Keratinocyte (primary cell): Measurements from ENCODE around the gene PPARA. TPM values are rescaled to one million over a fixed set of nuclear protein-coding genes. Genes with fewer than 3 reads are reported as not detected.

Source experiments
- DNase-seq: peaks from one replicate; pipeline ENCODE4 v3.0.0-alpha.2; 2011; ENCODE audit warnings: low read depth, missing footprints, low spot score
- FAIRE-seq: peaks from 2 replicates; lab custom pipeline; 2011; peaks lifted over from hg19 to GRCh38; lab: Jason Lieb, UNC
- H2AFZ ChIP-seq: 2 replicates; pipeline ENCODE4 v1.6.0; 2012; ENCODE audit warnings: low read length, control low read depth, inconsistent platforms; ENCODE audit not compliant: control insufficient read depth
- H3K27ac ChIP-seq: 2 replicates; pipeline ENCODE4 v1.5.1; 2011; ENCODE audit warnings: low read length; ENCODE audit not compliant: control insufficient read depth, insufficient read depth
- H3K27me3 ChIP-seq: 3 replicates; pipeline ENCODE4 v1.6.0; 2011; ENCODE audit warnings: low read length; ENCODE audit not compliant: control insufficient read depth, insufficient read depth; ENCODE audit errors: extremely low read depth
- H3K36me3 ChIP-seq, 2 experiments: 2 replicates in 1 of 2; 3 replicates in 1 of 2; pipeline ENCODE4 v1.5.1; 2011; ENCODE audit warnings: low read length in 2 of 2, mild to moderate bottlenecking in 1 of 2; ENCODE audit not compliant: control insufficient read depth in 2 of 2, insufficient read depth in 2 of 2; ENCODE audit errors: extremely low read depth in 1 of 2
- H3K4me1 ChIP-seq: 3 replicates; pipeline ENCODE4 v1.5.1; 2011; ENCODE audit warnings: low read length; ENCODE audit not compliant: control insufficient read depth, insufficient read depth; ENCODE audit errors: extremely low read depth
- H3K4me2 ChIP-seq: 3 replicates; pipeline ENCODE4 v1.6.0; 2011; ENCODE audit warnings: low read depth, low read length; ENCODE audit not compliant: control insufficient read depth, insufficient read depth; ENCODE audit errors: extremely low read depth
- H3K4me3 ChIP-seq, 3 experiments: fragments of 200-600 bp in 1 of 3; sonication (generic) in 1 of 3; 2 replicates in 2 of 3; 3 replicates in 1 of 3; pipeline ENCODE4 v1.5.1; 2011 to 2016; ENCODE audit warnings: low read length in 3 of 3, mild to moderate bottlenecking in 3 of 3, control low read depth in 2 of 3, inconsistent platforms in 1 of 3, low read depth in 1 of 3, mixed read lengths in 1 of 3, mixed run types in 1 of 3, moderate library complexity in 1 of 3; ENCODE audit not compliant: control insufficient read depth in 2 of 3, insufficient read depth in 2 of 3; ENCODE audit errors: extremely low read depth in 1 of 3
- H3K79me2 ChIP-seq: 2 replicates; pipeline ENCODE4 v1.6.0; 2012; ENCODE audit warnings: low read length; ENCODE audit not compliant: control insufficient read depth, insufficient read depth
- H3K9ac ChIP-seq: 3 replicates; pipeline ENCODE4 v1.6.0; 2011; ENCODE audit warnings: low read length; ENCODE audit not compliant: control insufficient read depth, insufficient read depth; ENCODE audit errors: extremely low read depth
- H3K9me1 ChIP-seq: 3 replicates; pipeline ENCODE4 v1.6.0; 2011; ENCODE audit warnings: low read length; ENCODE audit not compliant: control insufficient read depth, insufficient read depth; ENCODE audit errors: extremely low read depth
- H3K9me3 ChIP-seq: 2 replicates; pipeline ENCODE4 v1.5.1; 2012; ENCODE audit warnings: low read depth, low read length; ENCODE audit not compliant: control insufficient read depth
- H4K20me1 ChIP-seq: 3 replicates; pipeline ENCODE4 v1.6.0; 2011; ENCODE audit warnings: low read length; ENCODE audit not compliant: control insufficient read depth, insufficient read depth; ENCODE audit errors: extremely low read depth
- CTCF ChIP-seq, 3 experiments: IDR thresholded peaks in 1 of 3; conservative IDR thresholded peaks in 1 of 3; optimal IDR thresholded peaks in 1 of 3; 2 replicates in 2 of 3; 3 replicates in 1 of 3; pipeline versions ENCODE3 to v1.5.1; 2011; ENCODE audit warnings: low read length in 3 of 3, mild to moderate bottlenecking in 3 of 3, moderate library complexity in 2 of 3, control low read depth in 1 of 3, inconsistent platforms in 1 of 3; ENCODE audit not compliant: insufficient read depth in 2 of 3; ENCODE audit errors: extremely low read depth in 1 of 3
- EZH2 ChIP-seq: IDR thresholded peaks from one replicate; pipeline ENCODE4 v1.6.1; 2012; ENCODE audit warnings: inconsistent platforms, mild to moderate bottlenecking, low read length, moderate library complexity
- dilution Hi-C: fragments of 300-500 bp; cut with MboI; formaldehyde crosslinking; loops from one replicate; pipeline ENCODE4 v1.7.0; 2020; ENCODE audit warnings: low sequenced_read_pairs; ENCODE audit not compliant: extremely low pct_ligation_motif_present
- polyA plus RNA-seq, 5 experiments: library from polyadenylated mRNA; depleted of rRNA in 3 of 5; stranded (reverse) in 3 of 5; stranded (forward) in 1 of 5; unstranded in 1 of 5; fragments of >200 nt; gene quantifications; 1 replicate in 1 of 5; 2 replicates in 3 of 5; 3 replicates in 1 of 5; pipeline versions ENCODE4 v1.2.1 to v1.2.3, GENCODE V29; 2011 to 2012; ENCODE audit warnings: missing spikeins in 2 of 5, low read depth in 1 of 5, low replicate concordance in 1 of 5

Gene PPARA
- polyA plus RNA-seq, 1 donor (not counting 4 experiments of a cell fraction or from before 2014, with no cell fraction given) = 4.9 TPM

DNA sequence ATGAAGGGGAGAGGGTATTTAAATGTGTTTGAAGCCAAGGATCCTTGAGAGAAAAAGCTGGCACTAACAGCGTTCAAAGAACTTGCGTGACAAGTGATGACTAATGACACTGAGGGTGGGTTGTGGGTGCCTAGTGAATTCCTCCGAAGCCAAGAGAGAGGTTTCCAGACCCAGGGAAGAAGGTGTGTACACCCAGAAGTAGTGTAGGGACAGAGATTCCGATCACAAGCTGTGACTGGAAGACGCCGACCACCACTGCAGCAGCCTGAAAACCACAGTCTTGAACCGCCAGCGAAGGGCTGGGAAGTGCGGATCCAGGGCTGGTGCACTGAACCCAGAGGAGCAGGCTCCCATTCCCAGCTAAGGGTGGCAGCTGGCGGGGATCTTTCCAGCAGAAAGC lies 9.5 kb downstream of the PPARA start:
- Histone ChIP-seq H3K9me3 (no peaks in the 10 kb centered on the region), H3K4me3 (no peak overlapping the region), H3K27ac (no peak overlapping the region), H3K36me3 (peaks cover 0 to 3% of the 10 kb centered on the region in 2 experiments), H3K4me1 (peaks cover 11% of the 10 kb centered on the region), H3K79me2 (no peaks in the 10 kb centered on the region), H3K27me3 (no peaks in the 10 kb centered on the region), H2AFZ (no peak overlapping the region), H4K20me1 (no peaks in the 10 kb centered on the region), H3K4me2 (peak overlapping the region; percentile 29), H3K9me1 (no peaks in the 10 kb centered on the region), H3K9ac (no peak overlapping the region)
- FAIRE-seq (no peak), DNase-seq (no peak)
- TF ChIP-seq CTCF (optimal IDR thresholded peaks at IDR 0.05 in 1 of 3, IDR thresholded peaks at IDR 0.05 in 1 of 3, conservative IDR thresholded peaks at IDR 0.05 in 1 of 3; ENCODE audit: extremely low read depth in 1 of 3, insufficient read depth in 2 of 3, low read length in 3 of 3) = no peak
- no peak for TF ChIP-seq EZH2
- dilution Hi-C loops = no loop called here

DNA sequence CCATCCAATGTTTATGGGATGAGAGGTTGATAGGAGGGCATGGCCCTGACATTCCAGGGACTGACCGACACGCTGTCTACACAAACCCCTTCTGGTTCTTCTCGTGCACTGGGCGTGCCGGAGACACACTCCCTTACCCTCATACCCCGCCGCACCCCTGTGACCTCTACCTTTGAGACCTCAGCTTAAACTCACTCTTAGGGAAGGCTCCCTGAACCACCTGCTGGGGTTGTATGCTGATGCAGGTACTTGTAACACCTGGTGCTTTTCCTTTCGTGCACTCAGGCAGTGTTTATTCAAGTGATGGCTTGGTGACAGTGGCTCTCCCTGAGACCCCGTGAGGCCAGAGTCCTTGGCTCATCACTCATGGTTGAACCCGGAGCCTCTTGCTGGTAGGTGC lies 12.0 kb downstream of the PPARA start:
- dilution Hi-C loops = no loop called here

More for the DNA sequence above, 12.0 kb downstream of the PPARA start:
- Histone ChIP-seq H3K4me2 (no peak overlapping the region), H3K4me3 (no peak overlapping the region), H3K27ac (no peak overlapping the region), H3K27me3 (no peaks in the 10 kb centered on the region), H3K4me1 (peaks cover 11% of the 10 kb centered on the region), H3K9me1 (no peaks in the 10 kb centered on the region), H3K36me3 (peaks cover 0 to 3% of the 10 kb centered on the region in 2 experiments), H3K9me3 (no peaks in the 10 kb centered on the region), H2AFZ (no peak overlapping the region), H4K20me1 (no peaks in the 10 kb centered on the region), H3K9ac (no peak overlapping the region), H3K79me2 (no peaks in the 10 kb centered on the region)
- no peak for DNase-seq
- no peak for FAIRE-seq
- TF ChIP-seq CTCF (optimal IDR thresholded peaks at IDR 0.05 in 1 of 3, IDR thresholded peaks at IDR 0.05 in 1 of 3, conservative IDR thresholded peaks at IDR 0.05 in 1 of 3; ENCODE audit: extremely low read depth in 1 of 3, insufficient read depth in 2 of 3, low read length in 3 of 3) (no peak), EZH2 (no peak)
